RWPE2 (cell line): ENCODE measurements around the gene DNASE1.
A peak's percentile ranks its signal among the peaks of the same experiment; 100 is the strongest.

Experiments used
- ATAC-seq: fragments of 200-7000 bp; cut with Tn5 transposase; 3 replicates; pipeline ENCODE4 v1.9.1; 2021; ENCODE audit warnings: low read depth
- DNase-seq: peaks from one replicate; pipeline ENCODE4 v3.0.0-alpha.2; 2020; ENCODE audit warnings: low spot score
- H3K27ac ChIP-seq: fragments of 450-650 bp; 2 replicates; pipeline ENCODE4 v1.5.1; 2017; ENCODE audit warnings: mild to moderate bottlenecking; ENCODE audit not compliant: poor library complexity, severe bottlenecking
- H3K27me3 ChIP-seq: fragments of 250-450 bp; sonication (Bioruptor Pico); 2 replicates; pipeline ENCODE4 v1.5.1; 2021; ENCODE audit warnings: mild to moderate bottlenecking, moderate library complexity; ENCODE audit not compliant: insufficient read depth, poor library complexity, severe bottlenecking
- H3K36me3 ChIP-seq: fragments of 250-450 bp; sonication (Bioruptor Pico); 2 replicates; pipeline ENCODE4 v1.5.1; 2020; ENCODE audit warnings: low read depth, mild to moderate bottlenecking, moderate library complexity
- H3K4me1 ChIP-seq: fragments of 250-450 bp; sonication (Bioruptor Pico); 2 replicates; pipeline ENCODE4 v1.5.1; 2021; ENCODE audit warnings: mild to moderate bottlenecking, moderate library complexity; ENCODE audit not compliant: insufficient read depth, poor library complexity, severe bottlenecking
- H3K4me3 ChIP-seq: fragments of 250-450 bp; sonication (Bioruptor Pico); 2 replicates; pipeline ENCODE4 v1.5.1; 2021; ENCODE audit warnings: mild to moderate bottlenecking, moderate library complexity; ENCODE audit not compliant: severe bottlenecking
- H3K9me3 ChIP-seq: fragments of 250-450 bp; sonication (Bioruptor Pico); 2 replicates; pipeline ENCODE4 v1.5.1; 2021; ENCODE audit warnings: mild to moderate bottlenecking, moderate library complexity; ENCODE audit not compliant: severe bottlenecking
- CTCF ChIP-seq: fragments of 450-650 bp; IDR thresholded peaks from one replicate; pipeline ENCODE4 v1.5.1; 2017; ENCODE audit warnings: mild to moderate bottlenecking, moderate library complexity; ENCODE audit not compliant: poor library complexity, severe bottlenecking

Gene DNASE1

GRCh38 chr16:3690470-3690928, 36.0 kb downstream of the DNASE1 start:
- DNase-seq = no peak
- H3K27me3 ChIP-seq = no peaks in the 10 kb centered on the region
- peaks cover 4% of the 10 kb centered on the region for H3K4me1 ChIP-seq
- no peaks in the 10 kb centered on the region for H3K9me3 ChIP-seq
- no peak overlapping the region for H3K27ac ChIP-seq
- peak; percentile 96 for ATAC-seq
- H3K36me3 ChIP-seq = peaks cover 58% of the 10 kb centered on the region
- no peak overlapping the region for H3K4me3 ChIP-seq
- TF ChIP-seq CTCF = peak; percentile 95

GRCh38 chr16:3690980-3691720, 36.7 kb downstream of the DNASE1 start:
- Histone ChIP-seq H3K4me1 (peaks cover 4% of the 10 kb centered on the region), H3K9me3 (no peaks in the 10 kb centered on the region), H3K27ac (no peak overlapping the region), H3K4me3 (no peak overlapping the region), H3K36me3 (peaks cover 52% of the 10 kb centered on the region), H3K27me3 (no peaks in the 10 kb centered on the region)
- DNase-seq (no peak), ATAC-seq (no peak)
- TF ChIP-seq CTCF = no peak

GRCh38 chr16:3691761-3692160, 37.3 kb downstream of the DNASE1 start:
- DNase-seq (no peak), ATAC-seq (no peak)
- no peaks in the 10 kb centered on the region for H3K9me3 ChIP-seq
- H3K36me3 ChIP-seq = peaks cover 45% of the 10 kb centered on the region
- peaks cover 4% of the 10 kb centered on the region for H3K4me1 ChIP-seq
- no peak overlapping the region for H3K4me3 ChIP-seq
- no peak for TF ChIP-seq CTCF
- no peaks in the 10 kb centered on the region for H3K27me3 ChIP-seq
- H3K27ac ChIP-seq = no peak overlapping the region

GRCh38 chr16:3694051-3694450, 39.6 kb downstream of the DNASE1 start:
- DNase-seq = no peak
- TF ChIP-seq CTCF = no peak
- H3K36me3 ChIP-seq = peaks cover 25% of the 10 kb centered on the region
- H3K27ac ChIP-seq = no peak overlapping the region
- no peak for ATAC-seq
- no peak overlapping the region for H3K4me3 ChIP-seq
- peaks cover 4% of the 10 kb centered on the region for H3K4me1 ChIP-seq
- no peaks in the 10 kb centered on the region for H3K27me3 ChIP-seq
- no peaks in the 10 kb centered on the region for H3K9me3 ChIP-seq
